Activated T-cell treated with anti-CD3 and anti-CD28 coated beads for 4 hours (primary cell): ENCODE results near the gene CABP4.
"Not testable (repeated sequence)": the region's sequence is repeated elsewhere in the genome, so short reads cannot be mapped to it uniquely, and the experiment has no call there.

Experiments
- DNase-seq: peaks from one replicate; pipeline ENCODE4 v3.0.0-alpha.2; 2020

The CABP4 gene

DNA sequence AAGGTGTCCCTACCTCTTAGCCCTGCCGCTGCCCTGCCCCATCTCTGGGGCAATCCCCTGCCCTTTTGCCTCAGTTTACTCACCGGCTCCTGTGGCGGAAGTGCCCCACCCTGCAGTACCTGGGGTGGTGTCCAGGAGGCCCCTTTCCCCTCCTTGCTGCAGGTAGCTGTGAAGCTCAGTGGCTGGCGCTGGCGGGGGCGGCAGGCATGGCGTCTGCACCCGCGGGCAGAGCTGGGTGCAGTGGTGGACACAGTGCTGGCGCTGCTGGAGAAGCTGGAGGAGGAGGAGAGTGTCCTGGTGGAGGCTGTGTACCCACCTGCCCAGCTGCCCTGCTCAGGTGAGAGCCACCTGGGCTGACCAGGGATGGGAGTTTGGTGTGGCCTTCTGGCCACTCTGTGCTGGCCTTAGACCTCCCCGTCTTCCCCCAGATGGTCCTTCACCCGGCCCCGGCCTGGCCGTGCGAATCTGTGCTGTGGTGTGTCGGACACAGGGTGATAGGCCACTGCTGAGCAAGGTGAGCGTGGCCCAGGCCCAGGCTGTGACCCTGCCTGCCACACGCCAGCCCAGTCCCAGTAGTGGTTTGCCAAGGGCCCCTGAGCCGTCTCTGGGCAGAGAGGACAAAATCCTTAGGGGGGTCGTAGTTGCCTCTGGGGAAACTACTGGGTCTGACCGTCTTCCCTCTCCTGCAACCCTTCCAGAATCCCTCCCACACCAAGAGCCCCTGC, 35.7 kb upstream of the CABP4 start:
- DNase-seq: no peak

GRCh38 chr11:67420147-67420645, 35.0 kb upstream of the CABP4 start:
- DNase-seq: no peak

GRCh38 chr11:67420646-67421429, 34.3 kb upstream of the CABP4 start:
- DNase-seq: peak; percentile 98

DNA sequence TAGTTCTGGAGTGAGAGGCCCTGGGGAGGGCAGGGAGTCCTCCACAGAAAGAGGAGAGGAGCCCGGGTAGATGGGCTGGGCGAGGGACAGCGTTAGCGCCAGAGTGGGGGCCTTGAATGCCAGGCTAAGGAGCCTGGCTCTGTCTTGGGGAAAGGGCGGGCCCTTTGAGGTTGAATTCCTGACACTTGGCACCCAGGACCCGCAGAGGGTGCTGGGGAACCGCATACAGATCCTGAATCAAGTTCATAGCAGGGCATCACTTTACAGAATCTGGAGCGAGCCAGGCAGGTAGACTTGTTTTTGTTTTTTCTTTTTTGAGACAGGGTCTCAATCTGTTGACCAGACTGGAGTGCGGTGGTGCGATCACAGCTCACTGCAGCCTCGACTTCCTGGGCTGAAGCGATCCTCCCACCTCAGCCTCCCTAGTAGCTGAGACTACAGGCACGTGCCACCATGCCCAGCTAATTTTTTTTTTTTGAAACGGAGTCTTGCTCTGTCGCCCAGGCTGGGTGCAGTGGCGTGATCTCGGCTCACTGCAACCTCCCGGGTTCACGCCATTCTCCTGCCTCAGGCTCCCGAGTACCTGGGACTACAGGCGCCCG, 33.6 kb upstream of the CABP4 start:
- DNase-seq: no peak

GRCh38 chr11:67422891-67423290, 32.3 kb upstream of the CABP4 start:
- no peak for DNase-seq

DNA sequence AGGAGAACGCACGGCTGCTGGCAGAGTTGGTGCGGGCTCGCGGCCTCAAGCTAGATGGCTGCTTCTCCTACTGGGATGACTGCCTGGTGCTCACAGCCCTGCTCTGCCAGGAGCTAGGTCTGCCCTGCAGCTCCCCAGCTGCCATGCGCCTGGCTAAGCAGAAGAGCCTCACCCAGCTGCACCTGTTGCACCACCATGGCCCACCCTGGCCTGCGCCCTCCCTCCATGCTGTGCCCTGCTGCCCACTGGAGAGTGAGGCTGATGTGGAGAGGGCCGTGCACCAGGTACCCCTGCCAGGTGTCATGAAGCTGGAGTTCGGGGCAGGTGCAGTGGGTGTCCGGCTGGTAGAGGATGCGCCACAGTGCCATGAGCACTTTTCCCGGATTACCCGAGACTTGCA, 31.7 kb upstream of the CABP4 start:
- DNase-seq: no peak

DNA sequence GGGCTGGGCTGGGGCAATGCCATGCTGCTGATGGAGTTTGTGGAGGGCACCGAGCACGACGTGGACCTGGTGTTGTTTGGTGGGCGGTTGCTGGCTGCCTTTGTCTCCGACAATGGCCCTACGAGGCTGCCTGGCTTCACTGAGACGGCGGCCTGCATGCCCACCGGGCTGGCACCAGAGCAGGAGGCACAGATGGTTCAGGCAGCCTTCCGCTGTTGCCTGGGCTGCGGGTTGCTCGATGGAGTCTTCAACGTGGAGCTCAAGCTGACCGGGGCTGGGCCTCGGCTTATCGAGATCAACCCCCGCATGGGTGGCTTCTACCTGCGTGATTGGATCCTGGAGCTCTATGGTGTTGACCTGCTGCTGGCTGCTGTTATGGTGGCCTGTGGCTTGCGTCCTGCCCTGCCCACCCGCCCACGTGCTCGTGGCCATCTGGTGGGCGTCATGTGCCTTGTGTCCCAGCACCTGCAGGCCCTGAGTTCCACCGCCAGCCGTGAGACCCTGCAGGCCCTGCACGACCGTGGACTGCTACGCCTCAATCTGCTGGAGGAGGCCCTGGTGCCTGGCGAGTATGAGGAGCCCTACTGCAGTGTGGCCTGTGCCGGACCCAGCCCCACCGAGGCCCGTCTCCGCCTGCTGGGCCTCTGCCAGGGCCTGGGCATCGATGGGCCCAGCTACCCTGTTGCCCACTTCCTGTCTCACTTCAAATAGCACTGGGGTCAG, 31.1 kb upstream of the CABP4 start:
- DNase-seq: no peak

DNA sequence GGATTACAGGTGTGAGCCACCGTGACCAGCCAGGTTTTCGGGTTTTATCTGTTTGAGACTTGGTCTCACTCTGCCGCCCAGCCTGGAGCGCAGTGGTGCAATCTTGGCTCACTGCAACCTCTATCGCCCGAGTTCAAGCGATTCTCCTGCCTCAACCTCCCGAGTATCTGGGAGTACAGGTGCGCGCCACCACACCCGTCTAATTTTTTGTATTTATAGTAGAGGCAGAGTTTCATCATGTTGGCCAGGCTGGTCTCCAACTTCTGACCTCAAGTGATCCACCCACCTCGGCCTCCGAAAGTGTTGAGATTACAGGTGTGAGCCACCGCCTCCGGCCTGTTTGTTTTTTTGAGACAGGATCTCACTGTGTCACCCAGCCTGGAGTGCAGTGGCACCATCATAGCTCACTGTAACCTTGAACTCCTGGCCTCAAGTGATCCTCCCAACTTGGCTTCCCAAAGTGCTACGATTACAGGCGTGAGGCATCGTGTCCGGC, 27.7 kb upstream of the CABP4 start:
- DNase-seq: not testable (repeated sequence)

DNA sequence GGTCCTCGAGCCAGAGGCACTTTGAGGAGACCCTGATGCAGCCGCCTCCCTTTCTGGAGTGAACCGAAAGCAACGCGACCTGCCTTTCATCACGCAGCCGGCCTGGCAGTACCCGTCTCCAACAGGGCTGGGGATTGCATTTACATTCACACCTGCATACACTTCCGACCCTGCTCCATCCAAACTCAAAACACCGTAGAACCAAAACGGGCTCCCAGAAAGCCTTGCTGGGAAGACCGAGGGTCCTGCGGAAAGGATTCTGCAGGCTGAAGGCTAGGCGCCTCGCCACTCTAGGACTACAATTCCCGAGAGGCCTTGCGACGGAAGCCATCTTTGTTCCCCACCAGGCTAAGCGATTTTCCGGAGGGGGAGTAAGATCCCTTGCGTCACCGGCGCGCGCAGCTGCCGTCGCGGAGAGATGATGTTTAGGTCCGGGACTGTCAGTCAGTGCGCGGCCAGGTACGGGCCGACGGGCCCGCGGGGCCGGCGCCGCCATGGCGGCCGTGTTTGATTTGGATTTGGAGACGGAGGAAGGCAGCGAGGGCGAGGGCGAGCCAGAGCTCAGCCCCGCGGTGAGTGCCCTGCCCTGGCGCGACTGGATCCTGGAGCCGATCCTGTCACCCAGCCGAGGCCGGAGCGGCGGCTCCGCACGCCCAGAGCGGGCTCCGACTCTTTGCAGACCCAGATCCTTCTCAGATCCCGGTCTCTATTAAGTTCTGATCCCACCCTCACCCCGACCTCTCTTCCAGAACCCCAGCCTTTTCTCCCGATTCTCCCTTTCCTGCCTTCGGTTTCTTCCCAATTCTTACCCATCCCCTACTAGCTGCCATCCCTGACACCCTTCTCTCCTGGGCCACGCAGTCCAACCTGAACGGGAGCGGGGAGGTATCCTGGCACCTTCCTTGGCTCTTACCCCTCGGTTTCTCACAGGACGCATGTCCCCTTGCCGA, 26.8 kb upstream of the CABP4 start, which contains the start of gene RPS6KB2:
Gene RPS6KB2 (plus strand): TSS at position 443 of the 950 bp plus-strand sequence. CDS start 52 bp downstream, at position 495.
- peak; percentile 100 for DNase-seq

- DNase-seq: no peak
Observed at GRCh38 chr11:67429038-67429668, 26.0 kb upstream of the CABP4 start.

DNA sequence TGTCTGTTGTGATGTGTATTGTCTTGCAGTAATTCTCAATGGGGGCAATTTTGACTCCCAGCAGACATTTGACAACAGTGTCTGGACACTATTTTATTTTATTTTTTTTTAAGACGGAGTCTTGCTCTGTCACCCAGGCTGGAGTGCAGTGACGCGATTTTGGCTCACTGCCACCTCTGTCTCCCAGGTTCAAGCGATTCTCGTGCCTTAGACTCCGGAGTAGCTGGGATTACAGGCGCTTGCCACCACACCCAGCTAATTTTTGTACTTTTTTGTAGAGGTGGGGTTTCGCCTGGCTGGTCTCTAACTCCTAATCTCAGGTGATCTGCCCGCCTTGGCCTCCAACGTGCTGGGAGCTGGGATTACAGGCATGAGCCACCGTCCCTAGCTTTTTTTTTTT, 25.4 kb upstream of the CABP4 start:
- DNase-seq: no peak

DNA sequence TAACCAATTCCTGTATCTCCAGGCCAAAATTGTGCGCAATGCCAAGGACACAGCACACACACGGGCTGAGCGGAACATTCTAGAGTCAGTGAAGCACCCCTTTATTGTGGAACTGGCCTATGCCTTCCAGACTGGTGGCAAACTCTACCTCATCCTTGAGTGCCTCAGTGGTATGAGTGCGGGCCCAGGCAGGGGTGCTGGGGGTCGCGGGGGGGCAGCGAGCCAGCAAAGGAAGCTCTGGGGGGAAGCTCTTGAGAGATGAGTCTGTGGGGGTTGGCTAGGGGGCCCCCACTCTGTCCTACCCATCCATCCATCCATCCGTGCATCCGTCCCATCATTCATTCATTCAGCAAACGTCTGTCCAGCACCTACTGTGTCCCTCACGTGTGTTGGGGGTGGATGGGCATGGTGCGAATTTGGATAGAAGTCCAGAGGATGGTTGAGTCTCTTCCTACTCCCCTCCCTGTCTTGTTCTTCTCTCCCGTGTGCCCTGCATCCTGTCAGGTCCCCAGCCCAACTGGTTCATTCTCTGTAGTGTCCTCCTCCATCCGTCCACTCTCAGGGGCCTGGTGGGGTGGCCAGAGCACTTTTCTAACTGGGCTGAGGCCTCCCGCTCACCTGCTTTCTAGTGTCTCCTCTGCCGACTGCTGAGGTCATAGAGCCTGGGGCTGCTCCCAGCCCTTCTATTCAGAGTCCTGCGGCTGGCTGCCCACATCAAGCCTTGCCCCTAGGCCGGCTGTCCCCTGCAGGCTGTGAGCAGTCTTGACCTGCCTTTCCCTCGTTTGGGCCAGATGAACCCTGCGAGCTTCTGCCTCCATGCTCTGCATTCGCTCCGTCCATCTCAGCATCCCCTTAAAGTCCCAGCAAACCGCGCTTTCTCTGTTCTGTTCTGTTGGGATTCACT, 23.6 kb upstream of the CABP4 start:
- no peak for DNase-seq

GRCh38 chr11:67432655-67433349, 22.4 kb upstream of the CABP4 start:
- DNase-seq: no peak

GRCh38 chr11:67433536-67434394, 21.4 kb upstream of the CABP4 start:
- no peak for DNase-seq

DNA sequence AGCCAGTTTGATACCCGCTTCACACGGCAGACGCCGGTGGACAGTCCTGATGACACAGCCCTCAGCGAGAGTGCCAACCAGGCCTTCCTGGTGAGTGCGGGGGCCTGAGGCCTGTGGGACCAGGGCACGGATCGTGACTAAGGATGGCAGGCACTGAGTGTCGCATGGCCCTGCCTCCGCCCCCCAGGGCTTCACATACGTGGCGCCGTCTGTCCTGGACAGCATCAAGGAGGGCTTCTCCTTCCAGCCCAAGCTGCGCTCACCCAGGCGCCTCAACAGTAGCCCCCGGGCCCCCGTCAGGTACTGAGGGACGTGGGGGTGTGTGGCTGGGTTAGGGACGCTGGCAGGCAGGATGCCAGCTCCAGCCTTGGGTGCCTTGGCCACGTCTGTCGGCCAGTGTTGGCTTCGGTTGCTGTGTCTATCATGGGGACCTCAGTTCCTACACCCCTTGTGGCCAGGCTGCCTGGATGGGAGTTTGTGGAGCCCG, 20.7 kb upstream of the CABP4 start:
- no peak for DNase-seq

DNA sequence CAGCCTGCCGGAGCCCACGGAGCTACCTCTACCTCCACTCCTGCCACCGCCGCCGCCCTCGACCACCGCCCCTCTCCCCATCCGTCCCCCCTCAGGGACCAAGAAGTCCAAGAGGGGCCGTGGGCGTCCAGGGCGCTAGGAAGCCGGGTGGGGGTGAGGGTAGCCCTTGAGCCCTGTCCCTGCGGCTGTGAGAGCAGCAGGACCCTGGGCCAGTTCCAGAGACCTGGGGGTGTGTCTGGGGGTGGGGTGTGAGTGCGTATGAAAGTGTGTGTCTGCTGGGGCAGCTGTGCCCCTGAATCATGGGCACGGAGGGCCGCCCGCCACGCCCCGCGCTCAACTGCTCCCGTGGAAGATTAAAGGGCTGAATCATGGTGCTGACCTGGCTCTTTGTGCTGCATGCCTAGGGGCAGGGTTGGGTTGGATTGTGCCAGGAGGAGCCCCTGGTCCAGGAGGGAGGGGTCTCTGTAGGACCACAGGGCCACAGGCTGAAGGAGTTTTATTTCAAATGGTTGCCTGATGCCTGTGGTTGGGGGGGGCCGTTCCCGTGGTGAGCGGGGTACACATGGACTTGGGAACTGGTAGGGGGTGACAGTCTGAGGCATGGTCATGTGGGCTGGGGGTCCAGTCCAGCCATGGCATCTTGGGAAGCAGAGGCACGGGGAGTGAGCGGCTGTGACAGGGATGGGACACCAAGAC, 20.0 kb upstream of the CABP4 start:
- no peak for DNase-seq

DNA sequence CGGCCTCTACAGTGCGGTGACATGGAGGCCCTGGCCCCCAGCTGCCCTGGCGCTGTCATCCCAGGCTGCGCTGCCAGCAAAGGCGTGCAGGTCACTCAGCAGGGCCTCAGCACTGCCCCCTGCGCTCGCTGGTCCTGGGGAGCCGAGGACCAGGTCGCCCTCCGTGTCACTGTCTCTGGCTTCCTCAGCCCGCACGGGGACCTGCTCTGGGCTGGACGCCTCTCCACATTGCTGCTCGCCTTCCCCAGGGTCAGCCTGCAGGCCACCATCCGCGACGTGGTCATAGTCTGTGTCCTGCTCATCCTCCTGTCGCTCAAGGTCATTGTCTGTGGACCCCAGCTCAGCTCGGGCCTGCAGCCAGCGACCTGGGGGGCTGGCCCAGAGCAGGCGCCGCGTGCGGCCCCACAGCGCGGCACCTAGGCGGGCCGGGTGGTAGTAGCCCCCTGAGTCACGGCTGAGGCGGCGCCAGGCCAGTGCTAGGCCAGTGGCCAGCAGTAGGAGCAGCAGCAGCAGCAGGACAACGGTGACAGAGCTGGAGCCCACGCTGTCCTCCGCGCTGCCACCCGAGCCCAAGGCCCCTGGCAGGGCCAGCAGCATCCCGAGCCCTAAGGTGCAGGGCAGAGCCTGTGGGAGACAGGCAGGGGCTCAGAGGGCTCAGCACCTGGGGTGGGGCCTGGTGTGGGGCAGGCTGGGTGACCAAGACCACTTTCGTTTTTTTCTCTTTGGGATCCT, 19.3 kb upstream of the CABP4 start:
- DNase-seq: no peak
